SK-N-SH treated with all-trans-retinoic acid at 6 μM for 48 hours (cell line): ENCODE results near the gene TSPAN33.
A peak's percentile ranks its signal among the peaks of the same experiment; 100 is the strongest.

ENCODE experiments used
- ATAC-seq: fragments of 200-7000 bp; cut with Tn5 transposase; 3 replicates; pipeline ENCODE4 v1.9.1; 2020; ENCODE audit warnings: mild to moderate bottlenecking, moderate library complexity
- ARNTL ChIP-seq: fragments of 450-650 bp; formaldehyde crosslinking; IDR thresholded peaks from 2 replicates; pipeline ENCODE4 v1.5.0; 2020; ENCODE audit warnings: low read depth, mild to moderate bottlenecking, moderate library complexity, borderline replicate concordance
- BACH2 ChIP-seq: fragments of 250-450 bp; sonication (Bioruptor Pico); IDR thresholded peaks from 2 replicates; pipeline ENCODE4 v1.9.0; 2021; ENCODE audit warnings: mild to moderate bottlenecking, borderline replicate concordance
- CREB5 ChIP-seq: fragments of 250-450 bp; sonication (Bioruptor Pico); IDR thresholded peaks from 2 replicates; pipeline ENCODE4 v1.5.1; 2020; ENCODE audit warnings: low read depth, mild to moderate bottlenecking, moderate library complexity
- CSDC2 ChIP-seq: fragments of 250-450 bp; sonication (Bioruptor Pico); IDR thresholded peaks from 2 replicates; pipeline ENCODE4 v1.5.0; 2020; ENCODE audit warnings: mild to moderate bottlenecking, moderate library complexity
- CSRNP3 ChIP-seq: fragments of 250-450 bp; sonication (Bioruptor Pico); IDR thresholded peaks from 2 replicates; pipeline ENCODE4 v1.5.1; 2021; ENCODE audit warnings: mild to moderate bottlenecking, moderate library complexity
- ESRRG ChIP-seq: fragments of 250-450 bp; sonication (Bioruptor Pico); IDR thresholded peaks from 2 replicates; pipeline ENCODE4 v1.6.1; 2021; ENCODE audit warnings: mild to moderate bottlenecking
- GLIS3 ChIP-seq: fragments of 250-450 bp; sonication (Bioruptor Pico); IDR thresholded peaks from 2 replicates; pipeline ENCODE4 v1.5.0; 2020; ENCODE audit warnings: mild to moderate bottlenecking, moderate library complexity
- ISL1 ChIP-seq: fragments of 250-450 bp; sonication (Bioruptor Pico); IDR thresholded peaks from 2 replicates; pipeline ENCODE4 v2.1.2; 2022; ENCODE audit warnings: mild to moderate bottlenecking, moderate library complexity
- OSR1 ChIP-seq: fragments of 250-450 bp; sonication (Bioruptor Pico); IDR thresholded peaks from 2 replicates; pipeline ENCODE4 v1.8.0; 2022; ENCODE audit warnings: moderate library complexity, mild to moderate bottlenecking, inconsistent platforms
- PPARA ChIP-seq: fragments of 250-450 bp; sonication (Bioruptor Pico); IDR thresholded peaks from 2 replicates; pipeline ENCODE4 v1.5.0; 2020; ENCODE audit warnings: mild to moderate bottlenecking, borderline replicate concordance
- RARB ChIP-seq: fragments of 250-450 bp; sonication (Bioruptor Pico); IDR thresholded peaks from 2 replicates; pipeline ENCODE4 v1.8.0; 2021; ENCODE audit warnings: mild to moderate bottlenecking, moderate library complexity
- SNAI2 ChIP-seq: fragments of 250-450 bp; sonication (Bioruptor Pico); IDR thresholded peaks from 2 replicates; pipeline ENCODE4 v1.5.0; 2020; ENCODE audit warnings: mild to moderate bottlenecking, moderate library complexity
- TCF4 ChIP-seq: fragments of 250-450 bp; sonication (Bioruptor Pico); IDR thresholded peaks from 2 replicates; pipeline ENCODE4 v1.8.0; 2021; ENCODE audit warnings: mild to moderate bottlenecking, moderate library complexity, borderline replicate concordance
- TOX ChIP-seq: fragments of 250-450 bp; sonication (Bioruptor Pico); IDR thresholded peaks from 2 replicates; pipeline ENCODE4 v1.8.0; 2021; ENCODE audit warnings: mild to moderate bottlenecking, moderate library complexity, borderline replicate concordance
- TSHZ2 ChIP-seq: fragments of 250-450 bp; sonication (Bioruptor Pico); IDR thresholded peaks from 2 replicates; pipeline ENCODE4 v1.5.0; 2020; ENCODE audit warnings: mild to moderate bottlenecking, moderate library complexity
- ZC3H10 ChIP-seq: fragments of 250-450 bp; sonication (Bioruptor Pico); IDR thresholded peaks from 2 replicates; pipeline ENCODE4 v1.5.1; 2021; ENCODE audit warnings: mild to moderate bottlenecking, moderate library complexity
- ZFP3 ChIP-seq: fragments of 250-450 bp; sonication (Bioruptor Pico); IDR thresholded peaks from 2 replicates; pipeline ENCODE4 v1.5.0; 2020; ENCODE audit warnings: mild to moderate bottlenecking, moderate library complexity
- ZFP30 ChIP-seq: fragments of 450-650 bp; formaldehyde crosslinking; IDR thresholded peaks from 2 replicates; pipeline ENCODE4 v1.5.0; 2022; ENCODE audit warnings: mild to moderate bottlenecking, moderate library complexity
- ZNF70 ChIP-seq: fragments of 450-650 bp; formaldehyde crosslinking; IDR thresholded peaks from 2 replicates; pipeline ENCODE4 v1.5.0; 2020; ENCODE audit warnings: mild to moderate bottlenecking, moderate library complexity
- ZNF8 ChIP-seq: fragments of 450-650 bp; formaldehyde crosslinking; IDR thresholded peaks from 2 replicates; pipeline ENCODE4 v1.5.0; 2020; ENCODE audit warnings: mild to moderate bottlenecking, moderate library complexity
- TF ChIP-seq, protein P1 (sequence below): fragments of 250-450 bp; sonication (Bioruptor Pico); IDR thresholded peaks from 2 replicates; pipeline ENCODE4 v1.8.0; 2021; ENCODE audit warnings: low read depth, mild to moderate bottlenecking, moderate library complexity, borderline replicate concordance
- TF ChIP-seq, protein P2 (sequence below): fragments of 250-450 bp; sonication (Bioruptor Pico); IDR thresholded peaks from 2 replicates; pipeline ENCODE4 v1.8.0; 2020; ENCODE audit warnings: mild to moderate bottlenecking, moderate library complexity, borderline replicate concordance

Gene TSPAN33

DNA sequence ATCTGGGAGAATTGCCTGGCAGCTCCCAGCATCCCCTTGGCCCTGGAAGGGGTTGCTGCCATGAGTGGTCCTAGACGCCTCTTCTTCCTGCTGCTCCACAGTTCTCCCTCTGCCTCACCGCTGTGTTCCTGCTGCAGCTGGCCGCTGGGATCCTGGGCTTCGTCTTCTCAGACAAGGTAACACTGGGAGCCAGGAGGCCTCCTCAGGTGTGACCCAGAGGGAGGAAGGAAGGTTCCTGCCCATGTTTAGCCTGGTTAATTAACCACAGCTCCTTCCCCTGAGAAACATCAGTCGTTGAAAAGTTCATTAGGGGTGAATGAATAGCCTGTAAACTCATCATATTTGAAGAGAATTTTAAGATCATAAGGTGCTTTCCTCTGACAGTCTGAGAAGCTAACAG, 18.2 kb downstream of the TSPAN33 start:
- ATAC-seq: no peak
- TF ChIP-seq CREB5 (CRISPR knock-in tag) (no peak), RARB (CRISPR knock-in tag) (no peak), ARNTL (CRISPR knock-in tag) (no peak), ZNF8 (CRISPR knock-in tag) (no peak), GLIS3 (CRISPR knock-in tag) (no peak), ZFP30 (no peak), CSDC2 (CRISPR knock-in tag) (no peak), ISL1 (no peak), TSHZ2 (CRISPR knock-in tag) (no peak)
- TF ChIP-seq, protein P1, sequence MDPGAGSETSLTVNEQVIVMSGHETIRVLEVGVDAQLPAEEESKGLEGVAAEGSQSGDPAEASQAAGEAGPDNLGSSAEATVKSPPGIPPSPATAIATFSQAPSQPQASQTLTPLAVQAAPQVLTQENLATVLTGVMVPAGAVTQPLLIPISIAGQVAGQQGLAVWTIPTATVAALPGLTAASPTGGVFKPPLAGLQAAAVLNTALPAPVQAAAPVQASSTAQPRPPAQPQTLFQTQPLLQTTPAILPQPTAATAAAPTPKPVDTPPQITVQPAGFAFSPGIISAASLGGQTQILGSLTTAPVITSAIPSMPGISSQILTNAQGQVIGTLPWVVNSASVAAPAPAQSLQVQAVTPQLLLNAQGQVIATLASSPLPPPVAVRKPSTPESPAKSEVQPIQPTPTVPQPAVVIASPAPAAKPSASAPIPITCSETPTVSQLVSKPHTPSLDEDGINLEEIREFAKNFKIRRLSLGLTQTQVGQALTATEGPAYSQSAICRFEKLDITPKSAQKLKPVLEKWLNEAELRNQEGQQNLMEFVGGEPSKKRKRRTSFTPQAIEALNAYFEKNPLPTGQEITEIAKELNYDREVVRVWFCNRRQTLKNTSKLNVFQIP: no peak
- TF ChIP-seq, all 23 proteins: peak for 0

DNA sequence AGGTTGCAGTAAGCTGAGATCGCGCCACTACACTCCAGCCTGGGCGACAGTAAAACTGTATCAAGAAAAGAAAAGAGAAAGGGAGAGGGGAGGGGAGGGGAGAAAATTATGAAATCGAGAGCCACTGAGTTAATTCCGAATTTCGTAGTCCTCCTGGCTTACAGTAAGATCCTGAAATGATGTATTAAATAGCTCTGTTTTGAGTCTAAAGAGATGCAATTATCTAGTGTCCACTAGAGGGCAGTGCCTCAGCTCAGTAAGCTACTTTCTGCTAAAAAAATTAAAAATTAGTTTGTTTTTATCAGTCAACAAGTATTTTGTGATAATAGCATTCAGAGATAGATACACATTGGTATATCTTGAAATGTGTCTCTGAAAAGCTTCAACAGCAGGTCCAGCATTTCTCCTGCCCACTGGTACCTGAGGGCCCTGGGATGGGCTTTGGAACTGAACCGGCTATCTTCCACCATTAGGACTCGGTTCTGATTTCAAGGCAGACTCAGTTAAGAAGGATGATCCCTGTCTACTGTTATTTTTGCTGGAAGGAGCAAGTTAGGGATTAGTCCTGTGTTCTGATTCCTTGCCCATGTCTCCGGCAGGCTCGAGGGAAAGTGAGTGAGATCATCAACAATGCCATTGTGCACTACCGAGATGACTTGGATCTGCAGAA, 19.5 kb downstream of the TSPAN33 start:
- peak; percentile 79 for ATAC-seq
- no peak for TF ChIP-seq TCF4 (CRISPR knock-in tag)
- TF ChIP-seq BACH2 (CRISPR knock-in tag): no peak
- no peak for TF ChIP-seq CSRNP3 (CRISPR knock-in tag)
- no peak for TF ChIP-seq ISL1
- no peak for TF ChIP-seq CSDC2 (CRISPR knock-in tag)
- TF ChIP-seq TSHZ2 (CRISPR knock-in tag): no peak

DNA sequence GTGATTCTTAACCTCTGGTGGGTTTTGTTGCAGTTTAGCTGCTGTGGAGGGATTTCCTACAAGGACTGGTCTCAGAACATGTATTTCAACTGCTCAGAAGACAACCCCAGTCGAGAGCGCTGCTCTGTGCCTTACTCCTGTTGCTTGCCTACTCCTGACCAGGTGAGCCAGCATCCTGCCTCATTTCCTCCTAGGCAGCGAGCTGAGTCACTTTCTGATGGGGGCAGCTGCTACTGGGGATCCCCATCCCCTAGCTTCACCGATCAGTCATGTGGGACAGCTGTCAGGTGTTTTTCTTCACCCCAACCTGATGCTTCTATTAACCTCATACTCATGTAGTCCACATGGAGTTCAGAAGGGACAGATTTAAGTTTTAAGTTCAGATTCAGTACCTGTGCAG, 22.2 kb downstream of the TSPAN33 start:
- TF ChIP-seq SNAI2 (CRISPR knock-in tag) (no peak), ESRRG (no peak), GLIS3 (CRISPR knock-in tag) (no peak), OSR1 (CRISPR knock-in tag) (no peak), TCF4 (CRISPR knock-in tag) (no peak), ZC3H10 (no peak), ZFP3 (CRISPR knock-in tag) (no peak)
- no peak for ATAC-seq

- no peak for ATAC-seq
- TF ChIP-seq PPARA (CRISPR knock-in tag) (no peak), ZNF70 (no peak), TOX (CRISPR knock-in tag) (no peak), ARNTL (CRISPR knock-in tag) (no peak), TCF4 (CRISPR knock-in tag) (no peak), CSDC2 (CRISPR knock-in tag) (no peak), RARB (CRISPR knock-in tag) (no peak), ZFP30 (no peak), ZNF8 (CRISPR knock-in tag) (no peak), CREB5 (CRISPR knock-in tag) (no peak), ISL1 (no peak), GLIS3 (CRISPR knock-in tag) (no peak), OSR1 (CRISPR knock-in tag) (no peak)
- TF ChIP-seq, protein P2, sequence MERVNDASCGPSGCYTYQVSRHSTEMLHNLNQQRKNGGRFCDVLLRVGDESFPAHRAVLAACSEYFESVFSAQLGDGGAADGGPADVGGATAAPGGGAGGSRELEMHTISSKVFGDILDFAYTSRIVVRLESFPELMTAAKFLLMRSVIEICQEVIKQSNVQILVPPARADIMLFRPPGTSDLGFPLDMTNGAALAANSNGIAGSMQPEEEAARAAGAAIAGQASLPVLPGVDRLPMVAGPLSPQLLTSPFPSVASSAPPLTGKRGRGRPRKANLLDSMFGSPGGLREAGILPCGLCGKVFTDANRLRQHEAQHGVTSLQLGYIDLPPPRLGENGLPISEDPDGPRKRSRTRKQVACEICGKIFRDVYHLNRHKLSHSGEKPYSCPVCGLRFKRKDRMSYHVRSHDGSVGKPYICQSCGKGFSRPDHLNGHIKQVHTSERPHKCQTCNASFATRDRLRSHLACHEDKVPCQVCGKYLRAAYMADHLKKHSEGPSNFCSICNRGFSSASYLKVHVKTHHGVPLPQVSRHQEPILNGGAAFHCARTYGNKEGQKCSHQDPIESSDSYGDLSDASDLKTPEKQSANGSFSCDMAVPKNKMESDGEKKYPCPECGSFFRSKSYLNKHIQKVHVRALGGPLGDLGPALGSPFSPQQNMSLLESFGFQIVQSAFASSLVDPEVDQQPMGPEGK: no peak
Measured at GRCh38 chr7:129167817-129168216, 23.3 kb downstream of the TSPAN33 start.
